Hematopoietic multipotent progenitor cell treated with erythropoietin and hydrocortisone succinate and interleukin-3 and kit ligand, for 15 days (in vitro differentiated cells): Measurements from ENCODE around the gene LIPT1.
"Not testable (repeated sequence)": the region's sequence is repeated elsewhere in the genome, so short reads cannot be mapped to it uniquely, and the experiment has no call there.

Experiments
- DNase-seq: peaks from one replicate; pipeline ENCODE4 v3.0.0-alpha.2; 2015; ENCODE audit warnings: low spot score

Gene LIPT1

GRCh38 chr2:99180755-99181623 is 26.2 kb downstream of the LIPT1 start, which contains the start of the genes MITD1 and MRPL30:
TSS of gene MITD1 (minus strand) at chr2:99181058. CDS start at chr2:99180981, 77 bp downstream.
TSS of gene MRPL30 (plus strand) at chr2:99181184. CDS start at chr2:99186204, 5,020 bp downstream.
- peak; percentile 89 for DNase-seq

- no peak for DNase-seq
Measured at GRCh38 chr2:99181624-99182000, 26.8 kb downstream of the LIPT1 start.

GRCh38 chr2:99183025-99183424 is 28.3 kb downstream of the LIPT1 start:
- no peak for DNase-seq

- DNase-seq = no peak
Measured at GRCh38 chr2:99184811-99185210, 30.0 kb downstream of the LIPT1 start.

GRCh38 chr2:99187011-99187410 is 32.2 kb downstream of the LIPT1 start:
- DNase-seq = no peak

GRCh38 chr2:99188357-99188756 is 33.6 kb downstream of the LIPT1 start:
- no peak for DNase-seq

GRCh38 chr2:99190548-99190947 is 35.8 kb downstream of the LIPT1 start:
- DNase-seq = no peak

- DNase-seq = not testable (repeated sequence)
Measured at GRCh38 chr2:99192364-99192763, 37.6 kb downstream of the LIPT1 start.

GRCh38 chr2:99198103-99198841 is 43.5 kb downstream of the LIPT1 start:
- no peak for DNase-seq

GRCh38 chr2:99200076-99200800 is 45.5 kb downstream of the LIPT1 start:
- no peak for DNase-seq

- DNase-seq = no peak
Measured at GRCh38 chr2:99201959-99202678, 47.4 kb downstream of the LIPT1 start.

- no peak for DNase-seq
Measured at GRCh38 chr2:99205491-99205890, 50.7 kb downstream of the LIPT1 start.
